ENCODE results near the gene TRIM27.
A peak's percentile ranks its signal among the peaks of the same experiment; 100 is the strongest.
"Not testable (repeated sequence)": the region's sequence is repeated elsewhere in the genome, so short reads cannot be mapped to it uniquely, and the experiment has no call there.

Gene TRIM27, protein sequence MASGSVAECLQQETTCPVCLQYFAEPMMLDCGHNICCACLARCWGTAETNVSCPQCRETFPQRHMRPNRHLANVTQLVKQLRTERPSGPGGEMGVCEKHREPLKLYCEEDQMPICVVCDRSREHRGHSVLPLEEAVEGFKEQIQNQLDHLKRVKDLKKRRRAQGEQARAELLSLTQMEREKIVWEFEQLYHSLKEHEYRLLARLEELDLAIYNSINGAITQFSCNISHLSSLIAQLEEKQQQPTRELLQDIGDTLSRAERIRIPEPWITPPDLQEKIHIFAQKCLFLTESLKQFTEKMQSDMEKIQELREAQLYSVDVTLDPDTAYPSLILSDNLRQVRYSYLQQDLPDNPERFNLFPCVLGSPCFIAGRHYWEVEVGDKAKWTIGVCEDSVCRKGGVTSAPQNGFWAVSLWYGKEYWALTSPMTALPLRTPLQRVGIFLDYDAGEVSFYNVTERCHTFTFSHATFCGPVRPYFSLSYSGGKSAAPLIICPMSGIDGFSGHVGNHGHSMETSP

DNA sequence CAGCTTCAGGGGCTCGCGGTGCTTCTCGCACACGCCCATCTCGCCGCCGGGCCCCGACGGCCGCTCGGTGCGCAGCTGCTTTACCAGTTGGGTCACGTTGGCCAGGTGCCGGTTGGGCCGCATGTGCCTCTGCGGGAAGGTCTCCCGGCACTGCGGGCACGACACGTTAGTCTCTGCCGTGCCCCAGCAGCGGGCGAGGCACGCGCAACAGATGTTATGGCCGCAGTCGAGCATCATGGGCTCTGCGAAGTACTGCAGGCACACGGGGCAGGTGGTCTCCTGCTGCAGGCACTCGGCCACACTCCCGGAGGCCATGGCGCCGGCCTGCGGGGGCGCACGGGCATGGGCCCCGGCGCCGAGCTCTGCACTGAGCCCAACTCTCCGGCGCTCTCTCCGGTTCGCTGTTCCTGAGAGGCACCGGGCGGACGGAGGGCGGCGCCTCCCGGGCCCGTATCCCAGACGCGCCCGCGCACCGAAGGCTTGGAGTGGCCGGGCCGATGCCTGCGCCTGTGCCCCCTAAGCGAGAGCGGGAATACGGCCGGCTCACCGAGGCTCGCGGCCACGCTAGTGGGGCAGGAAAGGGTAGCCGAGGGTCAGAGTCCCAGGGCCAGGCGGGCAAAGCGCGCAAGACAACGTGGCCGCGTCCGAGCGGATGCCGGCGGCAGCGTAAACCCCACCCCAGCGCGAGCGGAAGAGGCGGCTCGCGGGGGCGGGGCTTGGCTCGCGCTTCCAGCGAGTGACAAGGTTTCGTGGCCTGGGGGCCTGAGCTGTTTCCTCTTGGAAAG lies at the start of gene TRIM27:
Gene TRIM27 (minus strand): TSS at position 668 of the 785 bp plus-strand sequence. CDS start 353 bp downstream, at position 315.
- DNase-seq, result peak; percentile 96

DNA sequence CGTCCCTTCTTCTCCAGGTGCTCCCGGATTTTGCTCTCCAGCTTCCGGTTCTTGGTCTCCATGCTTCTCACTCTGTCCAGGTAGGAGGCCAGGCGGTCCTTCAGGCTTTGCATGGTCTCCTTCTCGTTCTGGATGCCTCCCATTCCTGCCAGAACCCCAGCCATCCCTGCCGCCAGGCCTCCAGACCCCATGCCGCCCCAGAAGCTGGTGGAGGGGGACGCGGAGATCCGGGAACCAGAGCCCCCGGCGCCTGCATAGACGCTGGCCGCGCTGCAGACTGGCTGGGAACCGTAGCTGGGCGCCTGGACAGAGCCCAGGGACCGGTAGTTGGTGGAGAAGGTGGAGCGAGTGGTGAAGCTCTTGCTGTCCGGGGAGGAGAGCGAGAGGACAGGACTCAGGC lies 46.3 kb upstream of the TRIM27 start:
- not testable (repeated sequence) for DNase-seq

DNA sequence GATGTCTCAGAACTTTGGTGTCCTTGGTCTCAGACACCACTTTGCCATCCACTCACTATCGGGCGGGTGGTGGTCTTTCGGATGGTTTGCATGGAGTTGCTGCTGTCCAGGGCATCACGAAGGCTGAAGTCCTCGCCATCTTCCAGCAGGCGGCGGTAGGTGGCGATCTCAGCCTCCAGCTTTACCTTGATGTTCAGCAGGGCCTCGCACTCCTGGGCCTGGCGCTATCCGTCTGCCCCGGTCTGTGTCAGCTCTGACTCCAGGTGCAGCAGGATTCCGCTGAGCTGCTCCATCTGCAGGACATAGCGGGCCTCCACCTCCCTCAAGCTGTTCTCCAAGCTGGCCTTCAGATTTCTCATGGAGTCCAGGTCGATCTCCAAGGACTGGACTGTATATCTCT lies 45.3 kb upstream of the TRIM27 start:
- DNase-seq, result peak; percentile 25

DNA sequence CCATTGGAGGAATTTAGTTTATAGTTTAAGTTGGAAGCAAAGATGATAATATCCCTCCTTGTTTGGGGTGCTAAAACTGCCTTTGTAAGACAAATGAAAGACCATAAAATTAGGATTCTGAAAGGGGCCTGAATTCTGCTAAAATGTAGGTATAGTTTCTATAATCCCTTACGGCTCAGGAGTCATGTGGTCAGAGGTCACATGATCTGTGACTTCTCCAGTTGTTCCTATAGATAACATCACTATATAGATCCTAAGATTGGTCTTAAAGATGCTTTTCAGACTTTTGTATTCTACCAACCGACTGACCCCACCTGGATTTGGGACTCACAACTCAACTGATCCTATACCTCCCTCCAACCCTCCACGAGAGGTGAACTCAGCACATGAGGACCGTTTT lies 44.7 kb upstream of the TRIM27 start:
- DNase-seq, result no peak

DNA sequence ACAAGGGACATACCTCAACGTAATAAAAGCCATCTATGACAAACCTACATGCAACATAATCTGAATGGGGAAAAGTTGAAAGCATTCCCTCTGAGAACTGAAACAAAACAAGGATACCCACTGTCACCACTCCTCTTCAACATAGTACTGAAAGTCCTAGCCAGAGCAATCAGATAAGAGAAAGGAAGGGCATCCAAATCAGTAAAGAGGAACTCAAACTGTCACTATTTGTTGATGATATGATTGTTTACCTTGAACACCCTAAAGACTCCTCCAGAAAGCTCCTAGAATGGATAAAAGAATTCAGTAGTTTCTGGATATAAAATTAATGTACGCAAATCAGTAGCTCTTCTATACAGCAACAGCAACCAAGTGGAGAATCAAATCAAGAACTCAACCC lies 41.9 kb upstream of the TRIM27 start:
- DNase-seq, result no peak

DNA sequence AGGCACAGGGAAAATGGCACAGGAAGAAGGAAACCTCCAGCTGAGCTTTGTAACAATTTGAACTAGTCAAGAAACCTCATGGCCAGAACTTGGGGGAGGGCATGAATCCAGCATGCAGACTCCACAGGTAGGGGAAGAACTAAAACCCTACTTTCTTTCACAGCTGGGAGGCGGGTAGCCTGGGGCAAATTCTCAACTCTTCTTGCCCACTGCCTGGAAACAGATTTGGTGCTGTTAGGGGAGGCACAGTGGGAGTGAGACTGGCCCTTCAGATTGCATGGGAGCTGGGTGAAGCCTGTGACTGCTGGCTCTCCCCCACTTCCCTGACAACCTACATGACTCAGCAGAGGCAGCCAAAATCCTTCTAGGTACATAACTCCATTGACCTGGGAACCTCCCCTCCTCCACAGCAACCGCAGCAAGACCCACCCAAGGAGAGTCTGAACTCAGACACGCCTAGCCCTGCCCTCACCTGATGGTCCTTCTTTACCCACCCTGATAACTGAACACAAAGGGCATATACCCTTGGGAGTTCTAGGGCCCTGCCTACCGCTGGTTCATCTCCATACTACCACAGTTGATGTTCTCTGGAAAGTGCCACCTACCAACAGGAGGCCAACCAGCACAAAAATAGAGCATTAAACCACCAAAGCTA lies 37.2 kb upstream of the TRIM27 start:
- no peak for DNase-seq

DNA sequence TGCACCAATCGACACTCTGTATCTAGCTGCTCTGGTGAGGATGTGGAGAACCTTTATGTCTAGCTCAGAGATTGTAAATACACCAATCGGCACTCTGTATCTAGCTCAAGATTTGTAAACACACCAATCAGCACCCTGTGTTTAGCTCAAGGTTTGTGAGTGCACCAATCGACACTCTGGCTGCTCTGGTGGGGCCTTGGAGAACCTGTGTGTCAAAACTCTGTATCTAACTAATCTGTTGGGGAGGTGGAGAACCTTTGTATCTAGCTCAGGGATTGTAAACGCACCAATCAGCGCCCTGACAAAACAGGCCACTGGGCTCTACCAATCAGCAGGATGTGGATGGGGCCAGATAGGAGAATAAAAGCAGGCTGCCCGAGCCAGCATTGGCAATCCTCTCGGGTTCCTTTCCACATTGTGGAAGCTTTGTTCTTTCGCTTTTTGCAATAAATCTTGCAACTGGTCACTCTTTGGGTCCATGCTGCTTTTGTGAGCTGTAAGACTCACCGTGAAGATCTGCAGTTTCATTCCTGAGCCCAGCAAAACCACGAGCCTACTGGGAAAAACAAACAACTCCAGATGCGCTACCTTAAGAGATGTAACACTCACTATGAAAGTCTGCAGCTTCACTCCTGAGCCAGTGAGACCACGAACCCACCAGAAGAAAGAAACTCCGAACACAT lies 34.9 kb upstream of the TRIM27 start:
- not testable (repeated sequence) for DNase-seq

DNA sequence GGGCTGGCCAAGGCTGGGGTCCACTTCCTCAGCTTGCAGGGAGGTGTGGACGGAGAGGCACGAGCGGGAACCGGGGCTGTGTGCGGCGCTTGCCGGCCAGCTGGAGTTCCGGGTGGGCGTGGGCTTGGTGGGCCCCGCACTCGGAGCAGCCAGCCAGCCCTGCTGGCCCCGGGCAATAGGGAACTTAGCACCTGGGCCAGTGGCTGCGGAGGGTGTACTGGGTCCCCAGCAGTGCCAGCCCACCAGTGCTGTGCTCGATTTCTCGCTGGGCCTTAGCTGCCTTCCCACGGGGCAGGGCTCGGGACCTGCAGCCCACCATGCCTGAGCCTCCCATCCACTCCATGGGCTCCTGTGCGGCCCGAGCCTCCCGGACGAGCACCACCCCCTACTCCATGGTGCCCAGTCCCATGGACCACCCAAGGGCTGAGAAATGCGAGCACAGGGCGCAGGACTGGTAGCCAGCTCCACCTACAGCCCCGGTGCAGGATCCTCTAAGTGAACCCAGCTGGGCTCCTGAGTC lies 34.1 kb upstream of the TRIM27 start:
- not testable (repeated sequence) for DNase-seq

DNA sequence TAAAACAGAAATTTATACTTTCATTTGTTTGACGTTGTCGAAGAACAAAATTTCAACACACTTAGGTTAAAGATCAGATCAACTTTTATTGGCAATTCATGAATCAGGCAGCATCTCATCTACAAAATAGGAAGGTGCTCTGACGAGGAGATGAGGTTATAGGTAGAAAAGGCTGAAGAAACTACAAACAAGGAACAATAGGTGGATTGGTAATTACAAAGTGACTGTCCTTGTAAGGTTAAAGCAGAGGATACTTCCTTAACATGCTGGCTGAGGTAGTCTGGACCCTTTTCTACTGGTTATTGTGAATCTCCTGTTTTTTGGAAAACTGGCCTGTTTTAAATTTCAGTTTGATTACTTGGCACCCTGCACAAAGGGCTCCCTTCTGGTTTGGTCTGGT lies 32.5 kb upstream of the TRIM27 start:
- DNase-seq, result no peak

DNA sequence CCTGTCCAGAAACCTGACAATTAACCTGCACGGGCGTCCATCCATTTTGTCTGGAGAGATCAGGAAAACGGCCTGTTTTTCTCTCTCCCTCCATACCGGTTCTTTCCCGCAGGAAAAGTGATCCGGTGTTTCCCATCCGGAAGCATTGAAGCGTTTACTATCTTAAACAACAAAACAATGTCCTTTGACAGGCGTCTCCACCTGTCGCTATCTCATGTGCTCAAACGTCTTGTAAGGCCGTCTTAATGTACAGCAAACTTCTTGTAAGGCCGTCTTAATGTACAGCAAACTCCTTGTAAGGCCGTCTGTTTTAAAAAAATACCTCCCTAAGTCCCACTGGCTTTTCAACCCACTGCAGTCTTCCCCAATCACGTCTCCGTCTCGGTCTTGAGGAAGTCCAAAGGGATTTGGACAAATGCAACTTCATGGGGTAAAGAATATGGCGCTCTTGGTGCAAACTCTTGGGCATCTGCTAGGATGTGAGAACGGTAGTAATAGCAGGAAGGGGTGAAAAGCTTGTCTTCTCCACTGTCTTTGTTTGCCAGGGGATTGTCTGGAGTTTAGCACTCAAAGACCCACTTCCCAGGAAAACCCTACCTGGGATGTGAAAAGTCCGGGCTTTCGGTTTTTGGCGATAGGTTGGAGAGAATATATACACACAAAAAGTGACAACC lies 29.9 kb upstream of the TRIM27 start:
- DNase-seq, result no peak

DNA sequence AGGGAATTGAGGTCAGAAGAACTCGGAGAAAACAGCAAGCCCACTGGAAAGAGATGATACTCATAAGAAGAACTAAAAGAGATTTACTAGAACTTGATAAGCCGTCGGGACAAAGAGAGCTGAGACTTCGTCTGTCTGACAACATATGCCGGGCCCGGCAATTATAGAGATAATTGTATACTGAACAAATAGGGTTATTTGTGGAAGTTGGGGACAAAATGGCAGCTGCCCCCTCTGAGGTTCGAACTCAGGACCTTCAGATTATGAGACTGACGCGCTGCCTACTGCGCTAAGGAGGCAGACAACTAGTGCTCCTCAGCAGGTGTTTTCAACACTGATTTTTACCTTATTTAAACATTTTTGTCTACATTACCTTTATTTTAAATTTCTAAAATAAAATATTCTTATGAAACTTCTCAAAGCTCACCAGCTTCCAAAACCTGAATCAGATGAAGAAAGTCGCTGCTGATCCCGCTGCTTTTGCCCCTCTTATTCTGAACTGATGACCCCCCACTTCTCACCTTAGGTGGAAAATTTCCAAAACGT lies 29.3 kb upstream of the TRIM27 start:
- peak; percentile 86 for DNase-seq

DNA sequence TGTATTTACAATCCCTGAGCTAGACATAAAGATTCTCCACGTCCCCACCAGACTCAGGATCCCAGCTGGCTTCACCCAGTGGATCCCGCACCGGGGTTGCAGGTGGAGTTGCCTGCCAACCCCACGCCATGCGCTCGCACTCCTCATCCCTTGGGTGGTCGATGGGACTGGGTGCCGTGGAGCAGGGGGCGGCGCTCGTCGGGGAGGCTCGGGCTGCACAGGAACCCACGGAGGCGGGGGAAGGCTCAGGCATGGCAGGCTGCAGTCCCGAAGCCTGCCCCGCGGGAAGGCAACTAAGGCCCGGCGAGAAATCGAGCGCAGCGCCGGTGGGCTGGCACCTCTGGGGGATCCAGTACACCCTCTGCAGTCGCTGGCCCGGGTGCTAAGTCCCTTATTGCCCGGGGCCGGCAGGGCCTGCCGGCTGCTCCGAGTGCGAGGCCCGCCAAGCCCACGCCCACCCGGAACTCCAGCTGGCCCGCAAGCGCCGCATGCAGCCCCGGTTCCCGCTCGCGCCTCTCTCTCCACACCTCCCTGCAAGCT lies 25.9 kb upstream of the TRIM27 start:
- not testable (repeated sequence) for DNase-seq

DNA sequence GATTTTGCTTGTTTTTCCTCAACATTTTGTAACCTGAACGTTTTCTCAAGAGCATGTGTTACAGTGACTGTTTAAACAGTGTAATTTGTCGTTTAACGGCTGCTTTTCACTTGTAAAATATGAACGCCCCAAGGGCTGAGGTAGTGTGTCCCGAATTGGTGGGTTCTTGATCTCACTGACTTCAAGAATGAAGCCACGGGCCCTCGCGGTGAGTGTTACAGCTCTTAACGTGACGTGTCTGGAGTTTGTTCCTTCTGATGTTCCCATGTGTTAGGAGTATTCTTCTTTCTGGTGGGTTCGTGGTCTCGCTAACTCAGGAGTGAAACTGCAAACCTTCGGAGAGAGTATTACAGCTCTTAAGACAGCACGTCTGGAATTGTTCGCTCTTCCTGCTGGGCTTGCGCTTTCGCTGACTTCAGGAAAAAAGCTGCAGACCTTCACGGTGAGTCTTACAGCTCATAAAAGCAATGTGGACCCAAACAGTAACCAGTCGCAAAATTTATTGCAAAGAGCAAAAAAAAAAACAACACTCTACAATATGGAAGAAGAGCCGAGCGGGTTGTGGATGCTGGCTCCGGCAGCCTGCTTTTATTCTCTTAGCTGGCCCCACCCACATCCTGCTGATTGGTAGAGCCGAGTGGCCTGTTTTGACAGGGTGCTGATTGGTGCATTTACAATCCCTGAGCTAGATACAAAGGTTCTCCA lies 25.1 kb upstream of the TRIM27 start:
- DNase-seq, result no peak

DNA sequence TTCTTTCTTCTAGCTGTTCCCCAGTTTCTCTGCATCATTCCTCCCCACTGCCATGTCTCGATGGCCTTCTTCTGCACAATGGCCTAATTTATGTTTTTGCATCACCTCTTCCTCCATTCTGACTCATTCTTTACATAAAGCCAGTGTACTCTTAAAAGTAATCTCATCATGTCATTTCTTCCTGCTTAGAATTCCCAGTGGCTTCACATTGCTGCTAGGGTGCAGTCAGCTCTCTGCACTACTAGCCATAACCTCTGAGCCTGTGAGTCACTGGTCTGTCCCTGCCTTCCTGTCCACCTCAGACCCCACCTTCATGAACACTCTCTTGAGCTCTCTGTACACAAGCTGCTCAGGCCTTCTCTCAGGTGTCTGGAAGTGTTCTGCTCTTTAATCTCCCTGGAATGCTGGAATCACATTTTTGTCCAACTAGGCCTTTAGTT lies 24.1 kb upstream of the TRIM27 start:
- no peak for DNase-seq

DNA sequence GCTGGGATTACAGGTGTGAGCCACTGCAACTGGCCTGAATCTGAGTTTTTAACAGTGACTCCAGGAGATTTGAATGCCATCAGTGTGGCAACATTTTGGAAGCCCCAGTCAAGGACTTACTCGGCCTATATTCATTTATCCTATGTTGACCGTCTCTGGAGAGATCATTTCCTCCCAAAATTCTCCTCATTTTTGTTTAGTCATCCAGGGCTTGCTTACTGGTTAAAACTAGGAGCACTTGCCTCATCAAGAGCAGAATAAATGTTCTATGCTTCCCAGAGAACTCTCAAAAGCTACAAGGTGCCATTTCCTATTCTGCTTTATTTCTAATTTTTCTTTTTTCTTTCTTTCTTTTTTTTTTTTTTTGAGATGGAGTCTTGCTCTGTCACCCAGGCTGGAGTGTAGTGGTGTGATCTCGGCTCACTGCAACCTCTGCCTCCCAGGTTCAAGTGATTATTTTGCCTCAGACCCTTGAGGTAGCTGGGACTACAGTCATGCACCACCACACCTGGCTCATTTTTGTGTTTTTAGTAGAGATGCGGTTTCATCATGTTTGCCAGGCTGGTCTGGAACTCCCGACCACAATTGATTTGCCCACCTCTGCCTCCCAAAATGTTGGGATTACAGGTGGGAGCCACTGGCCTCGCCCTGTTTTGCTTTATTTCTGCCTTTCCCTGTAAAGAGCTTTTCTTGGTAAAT lies 23.4 kb upstream of the TRIM27 start:
- no peak for DNase-seq

DNA sequence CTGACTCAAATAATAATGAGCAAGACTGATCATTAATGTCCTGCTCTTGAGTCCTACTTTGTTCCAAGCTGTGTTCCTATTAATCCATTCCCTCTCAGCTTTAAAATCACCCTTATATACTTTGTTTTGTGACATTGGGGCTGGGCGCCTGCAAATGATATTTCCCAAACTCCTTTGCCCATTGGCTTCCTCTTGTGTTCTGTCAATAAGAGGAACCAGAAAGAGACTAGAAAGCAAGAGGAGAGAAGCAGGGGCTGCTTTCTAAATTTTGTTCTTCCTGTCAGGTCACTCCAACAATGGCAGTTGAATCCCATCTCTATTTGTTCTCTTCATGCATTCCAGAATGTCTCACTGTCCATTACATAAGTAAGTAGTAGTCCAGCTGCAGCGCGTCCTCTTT lies 21.6 kb upstream of the TRIM27 start:
- no peak for DNase-seq

DNA sequence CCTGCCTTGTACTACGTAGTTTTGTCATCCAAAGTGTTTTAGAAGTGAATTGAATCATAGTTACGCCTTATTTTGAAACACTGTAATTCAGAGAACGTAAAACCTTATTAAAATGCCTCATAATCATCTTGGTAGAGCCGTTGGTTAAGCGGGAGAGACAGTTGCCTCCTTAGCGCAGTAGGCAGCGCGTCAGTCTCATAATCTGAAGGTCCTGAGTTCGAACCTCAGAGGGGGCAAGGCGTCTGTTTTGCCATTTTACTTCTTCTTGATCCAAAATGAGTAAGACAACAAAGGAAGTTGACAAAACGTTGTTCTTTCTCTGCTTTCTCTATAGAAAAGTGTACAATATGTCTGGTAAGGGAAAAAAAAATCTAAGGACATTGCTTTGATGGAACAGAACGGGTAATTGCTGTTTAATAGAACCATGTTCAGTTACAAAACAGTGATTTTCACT lies 20.7 kb upstream of the TRIM27 start:
- DNase-seq, result peak; percentile 90

DNA sequence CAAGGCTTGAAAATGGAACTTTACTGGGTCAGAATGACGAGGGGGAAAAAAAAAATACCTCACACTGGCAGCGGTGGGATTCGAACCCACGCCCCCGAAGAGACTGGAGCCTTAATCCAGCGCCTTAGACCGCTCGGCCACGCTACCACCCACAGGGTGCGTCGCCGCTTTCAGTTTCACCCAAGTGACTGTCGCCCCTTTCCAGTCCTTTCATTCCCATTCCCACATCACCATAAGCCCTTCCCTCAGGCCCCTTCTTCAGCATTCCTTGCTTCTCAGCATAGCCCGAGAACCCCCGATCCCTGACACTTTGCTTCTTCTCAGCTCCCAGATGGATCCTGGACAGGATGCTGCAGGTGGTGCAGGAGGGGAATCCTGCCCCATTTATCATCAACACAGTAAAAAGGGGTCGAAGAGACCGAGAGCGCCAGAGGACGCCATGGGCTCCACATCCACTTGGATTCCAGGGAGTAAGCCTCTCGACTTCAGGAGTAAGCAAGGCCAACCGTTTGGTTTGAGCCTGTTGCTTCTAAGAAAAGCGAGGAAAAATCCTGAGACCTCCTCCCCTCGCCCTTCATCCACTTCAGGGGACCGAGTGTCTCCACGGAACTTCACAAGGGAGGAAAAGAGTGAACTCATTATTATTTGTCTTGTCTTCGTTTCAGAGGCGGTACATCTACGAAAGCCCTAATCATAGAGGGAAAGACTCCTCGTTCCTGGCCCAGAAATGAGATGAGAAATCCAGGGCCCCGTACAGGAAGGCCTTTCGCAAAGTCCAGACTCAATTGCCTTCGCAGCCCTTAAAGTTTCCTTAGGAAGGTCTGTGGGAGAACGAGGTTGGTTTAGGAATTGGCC lies 20.0 kb upstream of the TRIM27 start:
- peak; percentile 86 for DNase-seq

DNA sequence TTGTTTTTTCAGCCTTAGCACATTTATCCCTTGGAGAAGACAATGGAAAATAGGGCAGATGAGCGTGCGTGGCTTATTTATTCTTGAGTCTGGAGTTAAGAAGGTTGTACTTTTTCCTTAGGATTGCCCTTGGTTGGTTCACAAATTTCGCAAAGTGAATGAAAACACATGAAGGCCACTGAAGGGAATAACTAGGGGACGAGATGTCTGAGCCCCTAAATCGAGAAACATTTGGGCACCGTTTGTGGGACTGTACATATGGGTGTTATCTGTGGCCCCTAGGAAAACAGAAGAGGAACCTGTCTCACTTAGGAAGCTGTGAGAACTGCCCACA lies 19.4 kb upstream of the TRIM27 start:
- DNase-seq, result no peak
